HEK293 (cell line): Measurements from ENCODE around the gene RAB1B.

Experiments used
- CTCF ChIA-PET: fragments of 350-600 bp; formaldehyde crosslinking; extraction: SDS; loops from one replicate; lab custom pipeline; 2021; ENCODE audit warnings: antibody characterized with exemption; lab: Yijun Ruan, JAX
- POLR2A ChIA-PET: fragments of 300-600 bp; formaldehyde crosslinking; extraction: SDS; loops from one replicate; lab custom pipeline; 2020; ENCODE audit warnings: antibody characterized with exemption, inconsistent platforms; lab: Yijun Ruan, JAX
- H3K27ac ChIP-seq: fragments of 200-500 bp; sonication (Bioruptor generic); 2 replicates; pipeline ENCODE4 v1.5.1; 2014; ENCODE audit warnings: low read depth, low read length, control low read depth, inconsistent platforms; ENCODE audit errors: extremely low read depth
- H3K36me3 ChIP-seq, 2 experiments: fragments of 200-500 bp in 1 of 2; sonication (Bioruptor generic) in 1 of 2; 1 replicate in 1 of 2; 2 replicates in 1 of 2; pipeline ENCODE4 v1.5.1; 2014 to 2017; ENCODE audit warnings: inconsistent platforms in 2 of 2, low read length in 2 of 2; ENCODE audit not compliant: control insufficient read depth in 2 of 2, insufficient read depth in 1 of 2
- H3K4me1 ChIP-seq: fragments of 200-500 bp; sonication (Bioruptor generic); 2 replicates; pipeline ENCODE4 v1.5.1; 2014; ENCODE audit warnings: mild to moderate bottlenecking, low read length, inconsistent platforms; ENCODE audit not compliant: control insufficient read depth, insufficient read depth
- H3K4me3 ChIP-seq: 2 replicates; pipeline ENCODE4 v1.5.1; 2011; ENCODE audit warnings: low read depth, mild to moderate bottlenecking, control low read depth, low read length, moderate library complexity
- H3K9me3 ChIP-seq: fragments of 200-500 bp; sonication (Bioruptor generic); 2 replicates; pipeline ENCODE4 v1.5.1; 2014; ENCODE audit warnings: low read depth, low read length, inconsistent platforms; ENCODE audit not compliant: control insufficient read depth, insufficient read depth
- BCL11A ChIP-seq: fragments of 450-650 bp; formaldehyde crosslinking; IDR thresholded peaks from 2 replicates; pipeline ENCODE4 v1.5.1; 2016; ENCODE audit warnings: low read depth, missing biosample characterization, missing genetic modification characterization
- MZF1 ChIP-seq: fragments of 450-650 bp; formaldehyde crosslinking; IDR thresholded peaks from 2 replicates; pipeline ENCODE4 v1.5.1; 2017; ENCODE audit warnings: missing biosample characterization, missing genetic modification characterization, borderline replicate concordance
- PATZ1 ChIP-seq: fragments of 450-650 bp; formaldehyde crosslinking; IDR thresholded peaks from 2 replicates; pipeline ENCODE4 v1.5.1; 2016; ENCODE audit warnings: missing biosample characterization, missing genetic modification characterization
- REPIN1 ChIP-seq: fragments of 450-650 bp; formaldehyde crosslinking; IDR thresholded peaks from 2 replicates; pipeline ENCODE4 v1.5.1; 2017; ENCODE audit warnings: missing biosample characterization, missing genetic modification characterization, low read depth
- SP7 ChIP-seq: fragments of 450-650 bp; formaldehyde crosslinking; IDR thresholded peaks from 2 replicates; pipeline ENCODE4 v1.5.1; 2016; ENCODE audit warnings: missing biosample characterization, missing genetic modification characterization
- TRIM28 ChIP-seq: IDR thresholded peaks from 2 replicates; pipeline ENCODE4 v1.6.1; 2011; ENCODE audit warnings: low read length, control low read depth, borderline replicate concordance
- ZBTB17 ChIP-seq: fragments of 450-650 bp; formaldehyde crosslinking; IDR thresholded peaks from 2 replicates; pipeline ENCODE4 v1.5.1; 2016; ENCODE audit warnings: missing biosample characterization, missing genetic modification characterization
- ZNF10 ChIP-seq: fragments of 450-650 bp; formaldehyde crosslinking; IDR thresholded peaks from 2 replicates; pipeline ENCODE4 v1.5.1; 2017; ENCODE audit warnings: missing biosample characterization, missing genetic modification characterization
- ZNF138 ChIP-seq: fragments of 450-650 bp; formaldehyde crosslinking; IDR thresholded peaks from 2 replicates; pipeline ENCODE4 v1.5.1; 2016; ENCODE audit warnings: missing biosample characterization, missing genetic modification characterization, borderline replicate concordance
- ZNF211 ChIP-seq: fragments of 450-650 bp; formaldehyde crosslinking; IDR thresholded peaks from 2 replicates; pipeline ENCODE4 v1.5.1; 2016; ENCODE audit warnings: low read depth, missing biosample characterization, missing genetic modification characterization
- ZNF223 ChIP-seq: fragments of 450-650 bp; formaldehyde crosslinking; IDR thresholded peaks from 2 replicates; pipeline ENCODE4 v1.5.1; 2016; ENCODE audit warnings: missing biosample characterization, missing genetic modification characterization
- ZNF311 ChIP-seq: fragments of 450-650 bp; formaldehyde crosslinking; IDR thresholded peaks from 2 replicates; pipeline ENCODE4 v1.5.1; 2017; ENCODE audit warnings: missing biosample characterization, missing genetic modification characterization, borderline replicate concordance
- ZNF544 ChIP-seq: fragments of 450-650 bp; formaldehyde crosslinking; IDR thresholded peaks from 2 replicates; pipeline ENCODE4 v1.5.0; 2017; ENCODE audit warnings: missing biosample characterization, missing genetic modification characterization
- ZNF549 ChIP-seq: fragments of 450-650 bp; IDR thresholded peaks from 2 replicates; pipeline ENCODE4 v1.5.1; 2018; ENCODE audit warnings: missing biosample characterization, missing genetic modification characterization, mild to moderate bottlenecking, inconsistent platforms, moderate library complexity
- ZNF610 ChIP-seq: fragments of 450-650 bp; formaldehyde crosslinking; IDR thresholded peaks from 2 replicates; pipeline ENCODE4 v1.5.1; 2016; ENCODE audit warnings: missing biosample characterization, missing genetic modification characterization, borderline replicate concordance
- ZNF623 ChIP-seq: fragments of 450-650 bp; formaldehyde crosslinking; IDR thresholded peaks from 2 replicates; pipeline ENCODE4 v1.5.1; 2016; ENCODE audit warnings: missing biosample characterization, missing genetic modification characterization
- TF ChIP-seq, protein P1 (sequence below): fragments of 450-650 bp; formaldehyde crosslinking; IDR thresholded peaks from 2 replicates; pipeline ENCODE4 v1.5.1; 2016; ENCODE audit warnings: missing biosample characterization, missing genetic modification characterization, low read depth

RAB1B gene

GRCh38 chr11:66243782-66244535 lies 24.5 kb upstream of the RAB1B start (continued):
- TF ChIP-seq MZF1 (tag by site-specific recombination) (no peak), ZNF311 (tag by site-specific recombination) (no peak), ZNF549 (tag by site-specific recombination) (no peak), ZNF138 (tag by site-specific recombination) (no peak)

DNA sequence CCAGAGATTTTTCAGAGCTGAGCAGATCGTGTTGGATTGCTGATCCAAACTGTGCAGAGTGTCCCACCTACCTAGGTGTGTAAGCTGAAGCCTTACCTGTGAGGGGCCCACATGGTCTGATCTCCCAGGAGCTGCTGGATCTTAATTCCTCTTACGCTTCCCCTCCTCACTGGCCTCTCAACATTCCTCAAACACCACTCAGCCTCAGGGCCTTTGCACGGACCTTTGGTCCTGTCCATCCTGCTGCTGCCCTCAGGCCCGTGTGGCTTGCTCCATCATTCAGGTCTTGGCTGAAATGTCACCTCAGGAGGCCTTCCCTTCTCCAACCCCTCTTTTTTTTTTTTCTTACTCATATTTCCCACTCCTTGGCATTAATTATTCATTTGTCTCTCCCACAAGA lies 21.1 kb upstream of the RAB1B start:
- Histone ChIP-seq H3K36me3 (peaks cover 0 to 20% of the 10 kb centered on the region in 2 experiments; a peak in 1 of 3 replicates), H3K9me3 (no peaks in the 10 kb centered on the region), H3K27ac (no peak overlapping the region), H3K4me1 (no peaks in the 10 kb centered on the region), H3K4me3 (no peak overlapping the region)
- CTCF ChIA-PET = interaction anchor here (0.5 to 1.7 kb wide), 4 partner anchors 9 to 263 kb away, joined by 3 to 8 read pairs (median 4); partner anchors contain the start of gene BBS1
- TF ChIP-seq ZBTB17 (tag by site-specific recombination) (no peak), SP7 (tag by site-specific recombination) (no peak), TRIM28 (no peak), ZNF623 (peak; percentile 95), REPIN1 (tag by site-specific recombination) (no peak)
- TF ChIP-seq, protein P1, sequence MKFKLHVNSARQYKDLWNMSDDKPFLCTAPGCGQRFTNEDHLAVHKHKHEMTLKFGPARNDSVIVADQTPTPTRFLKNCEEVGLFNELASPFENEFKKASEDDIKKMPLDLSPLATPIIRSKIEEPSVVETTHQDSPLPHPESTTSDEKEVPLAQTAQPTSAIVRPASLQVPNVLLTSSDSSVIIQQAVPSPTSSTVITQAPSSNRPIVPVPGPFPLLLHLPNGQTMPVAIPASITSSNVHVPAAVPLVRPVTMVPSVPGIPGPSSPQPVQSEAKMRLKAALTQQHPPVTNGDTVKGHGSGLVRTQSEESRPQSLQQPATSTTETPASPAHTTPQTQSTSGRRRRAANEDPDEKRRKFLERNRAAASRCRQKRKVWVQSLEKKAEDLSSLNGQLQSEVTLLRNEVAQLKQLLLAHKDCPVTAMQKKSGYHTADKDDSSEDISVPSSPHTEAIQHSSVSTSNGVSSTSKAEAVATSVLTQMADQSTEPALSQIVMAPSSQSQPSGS (tag by site-specific recombination) = no peak
- POLR2A ChIA-PET = interaction anchor here (0.7 kb wide), 1 partner anchor 9 kb away, joined by 3 read pairs; no protein-coding TSS in a partner anchor

DNA sequence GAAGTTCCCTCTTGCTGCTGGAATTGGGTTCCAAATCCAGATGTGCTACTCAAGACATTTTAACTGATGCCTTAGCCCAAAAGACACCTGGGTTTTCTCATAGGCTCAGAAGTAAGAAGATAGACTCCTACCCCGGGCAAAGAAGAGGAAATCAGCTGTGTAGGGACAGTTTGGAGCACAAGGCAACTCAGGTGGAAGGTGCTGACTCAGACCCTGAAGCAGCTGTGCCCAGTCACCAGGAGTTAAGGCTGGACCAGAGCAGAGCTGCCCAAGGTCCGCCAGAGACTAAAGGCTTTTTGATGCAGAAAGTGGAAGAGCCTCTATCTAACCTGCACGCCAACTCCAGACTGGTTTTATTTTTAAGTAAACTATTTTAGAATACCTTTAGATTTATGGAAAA lies 20.6 kb upstream of the RAB1B start:
- POLR2A ChIA-PET = interaction anchor here (0.5 to 0.7 kb wide), 2 partner anchors 8 to 321 kb away, joined by 3 read pairs; no protein-coding TSS in a partner anchor

GRCh38 chr11:66248903-66249302 lies 19.5 kb upstream of the RAB1B start:
- Histone ChIP-seq H3K36me3 (peaks cover 0 to 12% of the 10 kb centered on the region in 2 experiments; a peak in 1 of 3 replicates), H3K9me3 (no peaks in the 10 kb centered on the region), H3K27ac (no peak overlapping the region), H3K4me3 (no peak overlapping the region), H3K4me1 (no peaks in the 10 kb centered on the region)
- ChIA-PET CTCF (no interaction called here), POLR2A (no interaction called here)
- TF ChIP-seq ZNF610 (tag by site-specific recombination) = no peak

More for the DNA sequence above, 20.6 kb upstream of the RAB1B start:
- no peak overlapping the region for H3K27ac ChIP-seq
- no peaks in the 10 kb centered on the region for H3K9me3 ChIP-seq
- peaks cover 0 to 15% of the 10 kb centered on the region in 2 experiments; a peak in 1 of 3 replicates for H3K36me3 ChIP-seq
- H3K4me1 ChIP-seq = no peaks in the 10 kb centered on the region
- TF ChIP-seq ZNF223 (no peak), PATZ1 (tag by site-specific recombination) (no peak), ZNF211 (no peak), ZNF10 (tag by site-specific recombination) (no peak), ZNF544 (tag by site-specific recombination) (no peak), BCL11A (no peak)
- CTCF ChIA-PET = interaction anchor here (0.5 kb wide), 1 partner anchor 263 kb away, joined by 3 read pairs; the partner anchor contains the start of gene BBS1
- H3K4me3 ChIP-seq = no peak overlapping the region
